ENCODE data around the gene MMP24OS. TPM values are rescaled to one million over a fixed set of nuclear protein-coding genes. Genes with fewer than 3 reads are reported as not detected.
A peak's percentile ranks its signal among the peaks of the same experiment; 100 is the strongest.
"Not testable (repeated sequence)": the region's sequence is repeated elsewhere in the genome, so short reads cannot be mapped to it uniquely, and the experiment has no call there.

MMP24OS gene
- total RNA-seq, 1 experiment from 2014 or later: 95.4 TPM

DNA sequence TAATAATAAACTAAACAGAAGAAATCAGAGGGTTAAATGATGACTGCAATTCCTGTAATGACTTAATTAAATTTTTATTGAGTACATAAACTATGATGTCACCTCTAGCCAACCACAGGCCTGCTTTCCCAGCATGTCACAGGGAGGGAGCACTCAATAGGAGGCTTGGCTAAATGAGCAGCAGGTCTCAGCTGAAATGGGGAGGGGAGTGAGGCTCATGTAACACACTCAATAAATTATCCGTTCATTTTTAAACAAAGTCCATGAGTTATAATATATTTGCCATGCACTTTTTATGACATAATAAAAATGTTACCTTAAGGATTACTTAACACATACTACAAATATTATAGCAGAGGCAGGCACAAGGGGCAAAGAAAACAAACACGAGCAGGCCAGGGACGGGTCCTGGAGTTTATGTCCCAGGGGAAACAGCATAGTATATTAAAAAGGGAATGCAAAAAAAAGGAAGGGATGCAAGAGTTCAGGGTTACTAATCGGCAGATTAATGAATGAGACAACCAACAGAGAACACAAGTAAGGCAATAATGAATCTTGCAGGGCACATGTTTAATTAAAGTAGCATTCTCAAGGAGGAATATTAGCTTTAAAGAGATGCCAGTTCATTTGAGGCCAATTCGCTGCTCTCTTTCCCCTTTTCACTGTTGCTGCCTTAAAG, 41.4 kb upstream of the MMP24OS start:
- Mint-ChIP-seq H3K4me1 (ENCODE audit: low read depth, unreplicated experiment) (peaks cover 55% of the 10 kb centered on the region), H3K4me3 (ENCODE audit: low read depth, unreplicated experiment) (no peak overlapping the region), H3K36me3 (ENCODE audit: insufficient read depth, unreplicated experiment) (peaks cover 20% of the 10 kb centered on the region), H3K27me3 (ENCODE audit: unreplicated experiment) (no peaks in the 10 kb centered on the region), H3K9me3 (ENCODE audit: low read depth, unreplicated experiment) (no peaks in the 10 kb centered on the region), H3K27ac (ENCODE audit: unreplicated experiment) (peak overlapping the region; percentile 97)
- intact Hi-C loops (cut with micrococcal nuclease; ENCODE audit: unreplicated experiment): no loop called here
- BruUV-seq (replicated peaks): no TSS peak
- DNase-seq: no peak
- TF ChIP-seq, protein P1, sequence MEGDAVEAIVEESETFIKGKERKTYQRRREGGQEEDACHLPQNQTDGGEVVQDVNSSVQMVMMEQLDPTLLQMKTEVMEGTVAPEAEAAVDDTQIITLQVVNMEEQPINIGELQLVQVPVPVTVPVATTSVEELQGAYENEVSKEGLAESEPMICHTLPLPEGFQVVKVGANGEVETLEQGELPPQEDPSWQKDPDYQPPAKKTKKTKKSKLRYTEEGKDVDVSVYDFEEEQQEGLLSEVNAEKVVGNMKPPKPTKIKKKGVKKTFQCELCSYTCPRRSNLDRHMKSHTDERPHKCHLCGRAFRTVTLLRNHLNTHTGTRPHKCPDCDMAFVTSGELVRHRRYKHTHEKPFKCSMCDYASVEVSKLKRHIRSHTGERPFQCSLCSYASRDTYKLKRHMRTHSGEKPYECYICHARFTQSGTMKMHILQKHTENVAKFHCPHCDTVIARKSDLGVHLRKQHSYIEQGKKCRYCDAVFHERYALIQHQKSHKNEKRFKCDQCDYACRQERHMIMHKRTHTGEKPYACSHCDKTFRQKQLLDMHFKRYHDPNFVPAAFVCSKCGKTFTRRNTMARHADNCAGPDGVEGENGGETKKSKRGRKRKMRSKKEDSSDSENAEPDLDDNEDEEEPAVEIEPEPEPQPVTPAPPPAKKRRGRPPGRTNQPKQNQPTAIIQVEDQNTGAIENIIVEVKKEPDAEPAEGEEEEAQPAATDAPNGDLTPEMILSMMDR (IDR thresholded peaks at IDR 0.05; ENCODE audit: unreplicated experiment): no peak
- CTCF ChIA-PET: interaction anchor here (2.2 to 2.9 kb wide), 3 partner anchors 10 to 15 kb away, joined by 7 to 23 read pairs (median 20); no protein-coding TSS in a partner anchor

DNA sequence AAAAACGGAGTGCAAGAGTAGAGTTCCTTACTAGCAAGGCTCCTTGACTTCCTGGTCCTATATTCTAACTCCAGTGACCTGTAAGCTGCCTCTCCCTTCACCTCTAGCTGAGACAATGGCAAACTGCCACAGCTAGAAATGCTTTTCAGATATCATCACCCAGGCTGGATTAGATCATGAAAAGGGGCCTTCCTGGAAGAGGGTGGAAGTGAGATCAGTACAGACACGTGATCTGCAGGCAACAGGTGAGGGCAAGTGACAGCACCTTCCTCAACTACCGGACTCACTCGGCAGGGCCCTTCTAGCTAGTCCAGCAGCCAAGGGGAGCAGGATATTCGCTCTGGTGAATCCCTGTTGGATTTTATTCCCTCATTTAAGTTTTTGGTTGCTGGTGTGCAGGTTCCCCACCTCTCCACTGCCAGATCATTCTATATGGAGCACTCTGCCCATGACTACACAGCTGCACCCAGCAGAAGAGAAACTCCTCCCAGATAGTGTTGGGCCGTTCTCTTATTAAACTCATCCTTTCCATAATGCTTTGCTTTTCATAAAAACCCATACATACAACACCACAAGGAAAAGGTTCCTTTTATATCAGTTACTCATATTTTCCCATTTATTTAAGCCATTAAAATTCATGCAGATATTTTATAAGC, 40.7 kb upstream of the MMP24OS start:
- intact Hi-C loops (cut with micrococcal nuclease; ENCODE audit: unreplicated experiment): no loop called here
- H3K27ac Mint-ChIP-seq (ENCODE audit: unreplicated experiment): peak overlapping the region; percentile 97
- BruUV-seq (replicated peaks): TSS peak; percentile 98
- no peaks in the 10 kb centered on the region for H3K9me3 Mint-ChIP-seq (ENCODE audit: low read depth, unreplicated experiment)
- TF ChIP-seq, protein P1 (IDR thresholded peaks at IDR 0.05; ENCODE audit: unreplicated experiment): no peak
- CTCF ChIA-PET: interaction anchor here (0.8 to 2.9 kb wide), 6 partner anchors 8 to 84 kb away, joined by 3 to 23 read pairs (median 7); no protein-coding TSS in a partner anchor
- H3K4me1 Mint-ChIP-seq (ENCODE audit: low read depth, unreplicated experiment): peaks cover 56% of the 10 kb centered on the region
- peak overlapping the region; percentile 17 for H3K4me3 Mint-ChIP-seq (ENCODE audit: low read depth, unreplicated experiment)
- peak; percentile 81 for DNase-seq
- H3K36me3 Mint-ChIP-seq (ENCODE audit: insufficient read depth, unreplicated experiment): peaks cover 20% of the 10 kb centered on the region
- no peaks in the 10 kb centered on the region for H3K27me3 Mint-ChIP-seq (ENCODE audit: unreplicated experiment)

DNA sequence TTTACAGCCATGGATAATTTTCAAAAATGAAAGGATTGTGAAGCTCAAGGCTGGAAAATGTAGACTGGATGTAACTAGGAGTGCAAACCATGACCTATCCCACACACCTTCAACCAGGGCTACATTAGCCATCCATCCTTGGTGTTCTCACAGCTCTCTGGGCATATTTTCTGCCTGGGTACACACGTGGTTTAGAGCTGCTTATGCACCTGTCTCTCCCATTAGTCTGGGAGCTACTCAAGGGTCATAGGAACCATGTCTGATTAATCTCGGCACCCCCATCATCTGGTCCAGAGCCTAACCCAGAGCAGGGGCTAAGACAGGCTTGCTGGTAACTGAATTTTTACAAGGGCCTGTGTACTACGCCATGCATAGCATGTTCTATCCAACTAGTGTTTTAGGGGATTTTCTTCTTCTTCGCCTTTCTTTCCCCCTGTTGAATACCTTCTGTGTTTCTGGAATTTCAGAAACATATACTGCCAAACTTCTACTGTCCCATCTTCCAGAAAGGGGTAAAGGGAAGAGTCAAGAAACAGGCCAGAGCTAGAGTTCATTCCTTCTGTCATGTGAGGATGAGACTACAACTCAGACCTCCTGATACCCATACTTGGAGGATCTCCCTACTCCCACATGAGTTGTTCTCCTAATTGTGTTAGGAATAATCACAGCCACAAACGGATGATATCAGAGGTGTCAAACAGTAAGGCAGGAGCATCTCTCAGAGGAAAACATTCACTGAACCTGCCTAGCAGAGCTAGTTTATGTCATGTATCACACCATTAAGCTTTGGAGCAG, 39.7 kb upstream of the MMP24OS start:
- peak overlapping the region; percentile 97 for H3K27ac Mint-ChIP-seq (ENCODE audit: unreplicated experiment)
- intact Hi-C loops (cut with micrococcal nuclease; ENCODE audit: unreplicated experiment): no loop called here
- CTCF ChIA-PET: interaction anchor here (0.8 to 2.9 kb wide), 6 partner anchors 8 to 85 kb away, joined by 3 to 23 read pairs (median 7); no protein-coding TSS in a partner anchor

GRCh38 chr20:35316086-35316485, 38.2 kb upstream of the MMP24OS start:
- Mint-ChIP-seq H3K4me3 (ENCODE audit: low read depth, unreplicated experiment) (no peak overlapping the region), H3K4me1 (ENCODE audit: low read depth, unreplicated experiment) (peaks cover 75% of the 10 kb centered on the region), H3K36me3 (ENCODE audit: insufficient read depth, unreplicated experiment) (peaks cover 29% of the 10 kb centered on the region), H3K9me3 (ENCODE audit: low read depth, unreplicated experiment) (no peaks in the 10 kb centered on the region), H3K27ac (ENCODE audit: unreplicated experiment) (no peak overlapping the region), H3K27me3 (ENCODE audit: unreplicated experiment) (no peaks in the 10 kb centered on the region)
- intact Hi-C loops (cut with micrococcal nuclease; ENCODE audit: unreplicated experiment): no loop called here
- no peak for DNase-seq
- CTCF ChIA-PET: no interaction called here
- no TSS peak for BruUV-seq (replicated peaks)
- TF ChIP-seq, protein P1 (IDR thresholded peaks at IDR 0.05; ENCODE audit: unreplicated experiment): no peak

More for the DNA sequence above, 39.7 kb upstream of the MMP24OS start:
- Mint-ChIP-seq H3K27me3 (ENCODE audit: unreplicated experiment) (no peaks in the 10 kb centered on the region), H3K4me3 (ENCODE audit: low read depth, unreplicated experiment) (peak overlapping the region; percentile 17), H3K36me3 (ENCODE audit: insufficient read depth, unreplicated experiment) (peaks cover 23% of the 10 kb centered on the region), H3K4me1 (ENCODE audit: low read depth, unreplicated experiment) (peaks cover 62% of the 10 kb centered on the region), H3K9me3 (ENCODE audit: low read depth, unreplicated experiment) (no peaks in the 10 kb centered on the region)
- TF ChIP-seq, protein P1 (IDR thresholded peaks at IDR 0.05; ENCODE audit: unreplicated experiment): no peak
- DNase-seq: no peak
- BruUV-seq (replicated peaks): no TSS peak

DNA sequence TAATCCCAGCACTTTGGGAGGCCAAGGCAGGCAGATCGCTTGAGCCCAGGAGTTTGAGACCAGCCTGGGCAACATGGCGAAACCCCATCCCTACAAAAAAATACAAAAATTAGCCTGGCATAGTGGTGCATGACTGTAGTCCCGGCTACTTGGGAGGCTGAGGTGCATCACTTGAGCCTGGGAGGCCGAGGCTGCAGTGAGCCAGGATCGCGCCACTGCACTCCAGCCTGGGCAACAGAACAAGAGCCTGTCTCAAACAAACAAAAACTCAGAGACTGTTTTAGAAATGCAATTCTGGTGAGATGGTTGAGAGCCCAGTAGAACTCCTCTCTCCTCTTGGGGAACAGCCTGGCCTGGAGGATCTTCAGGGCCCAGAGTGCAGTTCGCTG, 37.7 kb upstream of the MMP24OS start:
- Mint-ChIP-seq H3K36me3 (ENCODE audit: insufficient read depth, unreplicated experiment) (peaks cover 29% of the 10 kb centered on the region), H3K4me1 (ENCODE audit: low read depth, unreplicated experiment) (peaks cover 75% of the 10 kb centered on the region), H3K27ac (ENCODE audit: unreplicated experiment) (peak overlapping the region; percentile 21)
- H3K9me3 Mint-ChIP-seq (ENCODE audit: low read depth, unreplicated experiment); intact Hi-C loops (cut with micrococcal nuclease; ENCODE audit: unreplicated experiment); H3K27me3 Mint-ChIP-seq (ENCODE audit: unreplicated experiment); DNase-seq; BruUV-seq (replicated peaks); H3K4me3 Mint-ChIP-seq (ENCODE audit: low read depth, unreplicated experiment); CTCF ChIA-PET: not testable (repeated sequence)

Data from Calu3 (cell line).